ENCODE data around the gene ARRB1. TPM values are rescaled to one million over a fixed set of nuclear protein-coding genes. Genes with fewer than 3 reads are reported as not detected.

ARRB1 gene
- total RNA-seq, 1 experiment from 2014 or later, result 24.2 TPM

DNA sequence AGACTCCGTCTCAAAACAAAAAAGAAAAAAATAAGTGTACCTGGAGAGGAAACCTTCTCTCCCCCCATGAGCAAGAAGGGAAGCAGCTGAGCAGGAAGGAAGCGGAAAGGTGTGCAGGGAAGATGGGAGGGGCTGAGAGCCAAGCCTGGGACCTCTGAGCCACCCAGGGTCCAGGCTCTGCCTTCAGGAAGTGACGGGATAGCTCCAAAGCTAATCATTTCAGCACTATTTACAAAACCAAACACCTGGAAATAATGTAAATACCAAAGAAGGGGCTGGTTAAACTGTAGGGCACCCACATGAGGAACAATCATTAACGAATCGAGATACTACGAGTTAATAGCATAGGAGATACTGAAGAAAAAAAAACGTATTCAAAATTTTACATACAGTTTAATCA is 27.9 kb downstream of the ARRB1 start:
- no peaks in the 10 kb centered on the region for H3K27me3 ChIP-seq (ENCODE audit: insufficient read depth, low read length)
- peaks cover 34 to 54% of the 10 kb centered on the region in 2 experiments for H3K4me1 ChIP-seq (ENCODE audit: control insufficient read depth in 1 of 2, insufficient read depth in 2 of 2, low read length in 2 of 2)
- ATAC-seq (no peak), DNase-seq (ENCODE audit: low read depth, low spot score) (no peak)
- H4K20me1 ChIP-seq (ENCODE audit: insufficient read depth), result no peaks in the 10 kb centered on the region
- H3K79me2 ChIP-seq (ENCODE audit: insufficient read depth, low read length), result peaks cover 5% of the 10 kb centered on the region
- no peaks in the 10 kb centered on the region for H3K36me3 ChIP-seq (ENCODE audit: control insufficient read depth in 1 of 2, insufficient read depth in 2 of 2, low read length in 2 of 2)
- RAD21 ChIA-PET (ENCODE audit: low non-redundant PET in 1 of 2, low total read pairs in 2 of 2, uncharacterized antibody in 2 of 2, unreplicated experiment in 2 of 2), result no interaction called here
- no peak overlapping the region for H3K9ac ChIP-seq (ENCODE audit: low read length)
- no peaks in the 10 kb centered on the region for H3K9me2 ChIP-seq (ENCODE audit: insufficient read depth)
- no peak overlapping the region for H3K27ac ChIP-seq (ENCODE audit: low read depth, low read length)
- H3K4me3 ChIP-seq (replicated peaks in 1 of 2; ENCODE audit: low read depth in 1 of 2, low read length in 2 of 2), result no peak overlapping the region
- H2AFZ ChIP-seq (ENCODE audit: low read depth, low read length, poor library complexity, severe bottlenecking), result no peak overlapping the region
- H3K9me3 ChIP-seq (ENCODE audit: control insufficient read depth in 1 of 2, insufficient read depth in 1 of 2, low read depth in 1 of 2, low read length in 2 of 2), result no peaks in the 10 kb centered on the region
- no peak overlapping the region for H3K4me2 ChIP-seq (ENCODE audit: low read length)
- TF ChIP-seq CEBPB (IDR thresholded peaks at IDR 0.05; ENCODE audit: low read depth) (no peak), MAX (IDR thresholded peaks at IDR 0.05) (no peak), EZH2phosphoT487 (IDR thresholded peaks at IDR 0.05; ENCODE audit: borderline replicate concordance) (no peak), ELF1 (IDR thresholded peaks at IDR 0.05; ENCODE audit: borderline replicate concordance, low read depth) (no peak), ATF3 (IDR thresholded peaks at IDR 0.05) (no peak), POLR2AphosphoS5 (IDR thresholded peaks at IDR 0.05; ENCODE audit: low read depth, low read length) (no peak), EGR1 (IDR thresholded peaks at IDR 0.05; ENCODE audit: low read depth) (no peak), POLR2A (IDR thresholded peaks at IDR 0.05; ENCODE audit: borderline replicate concordance, extremely low read depth, insufficient read depth, insufficient read length) (no peak), TCF7L2 (IDR thresholded peaks at IDR 0.05; ENCODE audit: borderline replicate concordance, extremely low read depth, insufficient read depth, insufficient read length) (no peak), ZNF274 (IDR thresholded peaks at IDR 0.05; ENCODE audit: low read depth, low read length) (no peak)
- TF ChIP-seq, protein P1, sequence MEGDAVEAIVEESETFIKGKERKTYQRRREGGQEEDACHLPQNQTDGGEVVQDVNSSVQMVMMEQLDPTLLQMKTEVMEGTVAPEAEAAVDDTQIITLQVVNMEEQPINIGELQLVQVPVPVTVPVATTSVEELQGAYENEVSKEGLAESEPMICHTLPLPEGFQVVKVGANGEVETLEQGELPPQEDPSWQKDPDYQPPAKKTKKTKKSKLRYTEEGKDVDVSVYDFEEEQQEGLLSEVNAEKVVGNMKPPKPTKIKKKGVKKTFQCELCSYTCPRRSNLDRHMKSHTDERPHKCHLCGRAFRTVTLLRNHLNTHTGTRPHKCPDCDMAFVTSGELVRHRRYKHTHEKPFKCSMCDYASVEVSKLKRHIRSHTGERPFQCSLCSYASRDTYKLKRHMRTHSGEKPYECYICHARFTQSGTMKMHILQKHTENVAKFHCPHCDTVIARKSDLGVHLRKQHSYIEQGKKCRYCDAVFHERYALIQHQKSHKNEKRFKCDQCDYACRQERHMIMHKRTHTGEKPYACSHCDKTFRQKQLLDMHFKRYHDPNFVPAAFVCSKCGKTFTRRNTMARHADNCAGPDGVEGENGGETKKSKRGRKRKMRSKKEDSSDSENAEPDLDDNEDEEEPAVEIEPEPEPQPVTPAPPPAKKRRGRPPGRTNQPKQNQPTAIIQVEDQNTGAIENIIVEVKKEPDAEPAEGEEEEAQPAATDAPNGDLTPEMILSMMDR (IDR thresholded peaks at IDR 0.05 in 2 of 3, conservative IDR thresholded peaks at IDR 0.05 in 1 of 3; ENCODE audit: borderline replicate concordance in 1 of 3, insufficient read depth in 1 of 3, low read depth in 2 of 3, low read length in 2 of 3), result no peak
- BruUV-seq (replicated peaks), result no TSS peak
- CTCF ChIA-PET, result no interaction called here
- POLR2A ChIA-PET, result no interaction called here
- intact Hi-C loops (cut with micrococcal nuclease), result no loop called here
